GM23248 (cell line): ENCODE data around the gene TMEM82. TPM values are rescaled to one million over a fixed set of nuclear protein-coding genes. Genes with fewer than 3 reads are reported as not detected.

Experiments
- DNase-seq: peaks from one replicate; pipeline ENCODE4 v3.0.0-alpha.2; 2015
- H2AFZ ChIP-seq: fragments of 200-600 bp; sonication (generic); 2 replicates; pipeline ENCODE4 v1.6.1; 2016; ENCODE audit warnings: antibody characterized with exemption
- H3F3A ChIP-seq: fragments of 200-600 bp; sonication (generic); 2 replicates; pipeline ENCODE4 v1.6.1; 2016; ENCODE audit warnings: mild to moderate bottlenecking, antibody characterized with exemption, mixed run types; ENCODE audit not compliant: insufficient read depth
- H3K27ac ChIP-seq: fragments of 200-600 bp; sonication (generic); 2 replicates; pipeline ENCODE4 v1.5.1; 2016; ENCODE audit warnings: mild to moderate bottlenecking
- H3K27me3 ChIP-seq: fragments of 200-600 bp; sonication (generic); replicated peaks from 2 replicates; pipeline ENCODE4 v1.6.1; 2016; ENCODE audit warnings: mild to moderate bottlenecking; ENCODE audit not compliant: insufficient read depth
- H3K36me3 ChIP-seq: fragments of 200-600 bp; sonication (generic); 2 replicates; pipeline ENCODE4 v1.6.1; 2016; ENCODE audit warnings: low read depth, mild to moderate bottlenecking
- H3K4me1 ChIP-seq: fragments of 200-600 bp; sonication (generic); 2 replicates; pipeline ENCODE4 v1.6.1; 2016; ENCODE audit warnings: mild to moderate bottlenecking; ENCODE audit not compliant: insufficient read depth
- H3K4me2 ChIP-seq: fragments of 200-600 bp; sonication (generic); one replicate; pipeline ENCODE4 v1.6.1; 2016; ENCODE audit warnings: mild to moderate bottlenecking; ENCODE audit not compliant: unreplicated experiment
- H3K4me3 ChIP-seq: fragments of 200-600 bp; sonication (generic); 2 replicates; pipeline ENCODE4 v1.5.1; 2016; ENCODE audit warnings: mild to moderate bottlenecking
- H3K79me2 ChIP-seq: fragments of 200-600 bp; sonication (generic); 2 replicates; pipeline ENCODE4 v1.6.1; 2016; ENCODE audit warnings: mild to moderate bottlenecking; ENCODE audit not compliant: insufficient read depth
- H3K9ac ChIP-seq: fragments of 200-600 bp; sonication (generic); 2 replicates; pipeline ENCODE4 v1.6.1; 2016; ENCODE audit warnings: mild to moderate bottlenecking
- H3K9me2 ChIP-seq: fragments of 200-600 bp; sonication (generic); 2 replicates; pipeline ENCODE4 v1.6.1; 2016; ENCODE audit warnings: mixed run types, mild to moderate bottlenecking, moderate library complexity; ENCODE audit not compliant: insufficient read depth
- H3K9me3 ChIP-seq: fragments of 200-600 bp; sonication (generic); one replicate; pipeline ENCODE4 v1.6.1; 2017; ENCODE audit warnings: low read depth
- H4K20me1 ChIP-seq: fragments of 200-600 bp; sonication (generic); 2 replicates; pipeline ENCODE4 v1.6.0; 2016; ENCODE audit not compliant: insufficient read depth
- EZH2 ChIP-seq: fragments of 200-600 bp; sonication (generic); IDR thresholded peaks from 2 replicates; pipeline ENCODE4 v1.6.1; 2018; ENCODE audit warnings: antibody characterized with exemption, mild to moderate bottlenecking; ENCODE audit not compliant: insufficient read depth, poor library complexity, severe bottlenecking
- EZH2phosphoT487 ChIP-seq: fragments of 200-600 bp; sonication (generic); IDR thresholded peaks from 2 replicates; pipeline ENCODE4 v1.6.1; 2018; ENCODE audit warnings: antibody characterized with exemption, moderate library complexity, mild to moderate bottlenecking, low read depth; ENCODE audit not compliant: insufficient read depth
- WGBS, 2 experiments: methylation state at CpG; one replicate each; pipeline ENCODE4 v1.1.6; 2015 to 2017; ENCODE audit warnings: low lambda C conversion rate in 2 of 2, low coverage in 1 of 2; ENCODE audit errors: missing lambda C conversion rate in 2 of 2; 5-methylcytosine and 5-hydroxymethylcytosine counted together
- in situ Hi-C: fragments of 300-500 bp; cut with MboI; formaldehyde crosslinking; loops from 2 replicates; pipeline ENCODE4 v1.15.0; 2020
- polyA plus RNA-seq: library from polyadenylated mRNA; unstranded; fragments of >200 nt; fragmentation: Nextera tagmentation; extraction: Ambion mirVana; gene quantifications from 2 replicates; pipeline ENCODE4 v1.2.1, GENCODE V29; 2016
- total RNA-seq: library from RNA; depleted of rRNA; stranded (reverse); fragments of >200 nt; shearing (Covaris generic); gene quantifications from 2 replicates; pipeline ENCODE4 v1.2.3, GENCODE V29; 2014

TMEM82 gene
- total and polyA plus RNA-seq, 2 experiments from 2014 or later, result not detected

- 0 out of 2 replicates have a peak overlapping the region, but pooled peaks have one; percentile 2 for H2AFZ ChIP-seq
- DNase-seq, result peak; percentile 49
- H3K27ac ChIP-seq, result peak overlapping the region; percentile 96
- H3K4me1 ChIP-seq, result peaks cover 32% of the 10 kb centered on the region
- H3K4me2 ChIP-seq, result peak overlapping the region; percentile 50
- peak overlapping the region; percentile 39; the same call in 1 of the 2 replicates for H3K4me3 ChIP-seq
- H3K79me2 ChIP-seq, result peaks cover 90% of the 10 kb centered on the region
- H3K9me3 ChIP-seq, result no peaks in the 10 kb centered on the region
- TF ChIP-seq EZH2phosphoT487, result no peak
- no peak for TF ChIP-seq EZH2
- H4K20me1 ChIP-seq, result 0 out of 2 replicates have a peak, but pooled peaks cover 6% of the 10 kb centered on the region
- peak overlapping the region; percentile 81 for H3K9ac ChIP-seq
- no peaks in the 10 kb centered on the region for H3K9me2 ChIP-seq
- 47 to 53% methylated on average over 17 of the region's 17 CpGs for WGBS, 2 experiments
- H3K36me3 ChIP-seq, result no peaks in the 10 kb centered on the region
- H3F3A ChIP-seq, result peaks cover 26% of the 10 kb centered on the region
- in situ Hi-C loops, result no loop called here
- no peaks in the 10 kb centered on the region for H3K27me3 ChIP-seq
These were observed 37.6 kb upstream of the TMEM82 start for GRCh38 chr1:15704526-15705183.

- Histone ChIP-seq H3K4me3 (no peak overlapping the region), H3K36me3 (no peaks in the 10 kb centered on the region), H3K9ac (peak overlapping the region; percentile 81), H4K20me1 (0 out of 2 replicates have a peak, but pooled peaks cover 6% of the 10 kb centered on the region), H3K4me1 (peaks cover 32% of the 10 kb centered on the region), H3K9me3 (no peaks in the 10 kb centered on the region), H3K79me2 (peaks cover 90% of the 10 kb centered on the region), H3K27me3 (no peaks in the 10 kb centered on the region), H3K4me2 (no peak overlapping the region), H3K27ac (peak overlapping the region; percentile 96), H3F3A (peaks cover 26% of the 10 kb centered on the region), H2AFZ (no peak overlapping the region), H3K9me2 (no peaks in the 10 kb centered on the region)
- no peak for TF ChIP-seq EZH2
- TF ChIP-seq EZH2phosphoT487, result no peak
- DNase-seq, result no peak
- WGBS, 2 experiments, result 91 to 93% methylated on average over 11 of the region's 11 CpGs
- in situ Hi-C loops, result no loop called here
These were observed 37.1 kb upstream of the TMEM82 start for GRCh38 chr1:15705184-15705566.

GRCh38 chr1:15706751-15707150 lies 35.5 kb upstream of the TMEM82 start:
- Histone ChIP-seq H3K9ac (no peak overlapping the region), H3K4me3 (no peak overlapping the region), H2AFZ (no peak overlapping the region), H3K9me3 (no peaks in the 10 kb centered on the region), H3K9me2 (no peaks in the 10 kb centered on the region), H3K36me3 (no peaks in the 10 kb centered on the region), H3F3A (peaks cover 26% of the 10 kb centered on the region), H3K79me2 (peaks cover 90% of the 10 kb centered on the region), H3K27me3 (no peaks in the 10 kb centered on the region), H3K27ac (no peak overlapping the region), H3K4me1 (peaks cover 26% of the 10 kb centered on the region), H3K4me2 (no peak overlapping the region), H4K20me1 (0 out of 2 replicates have a peak, but pooled peaks cover 6% of the 10 kb centered on the region)
- in situ Hi-C loops, result no loop called here
- no peak for TF ChIP-seq EZH2phosphoT487
- TF ChIP-seq EZH2, result no peak
- 79 to 82% methylated on average over 7 of the region's 7 CpGs for WGBS, 2 experiments
- DNase-seq, result no peak

GRCh38 chr1:15707239-15707925 lies 34.9 kb upstream of the TMEM82 start:
- Histone ChIP-seq H3K9ac (no peak overlapping the region), H3F3A (peaks cover 22% of the 10 kb centered on the region), H3K4me1 (peaks cover 26% of the 10 kb centered on the region), H3K4me3 (no peak overlapping the region), H3K9me3 (no peaks in the 10 kb centered on the region), H3K36me3 (no peaks in the 10 kb centered on the region), H3K27ac (no peak overlapping the region), H3K9me2 (no peaks in the 10 kb centered on the region), H4K20me1 (0 out of 2 replicates have a peak, but pooled peaks cover 6% of the 10 kb centered on the region), H2AFZ (no peak overlapping the region), H3K79me2 (peaks cover 90% of the 10 kb centered on the region), H3K27me3 (no peaks in the 10 kb centered on the region), H3K4me2 (no peak overlapping the region)
- TF ChIP-seq EZH2phosphoT487 (no peak), EZH2 (no peak)
- DNase-seq, result no peak
- in situ Hi-C loops, result no loop called here
- whole genome bisulfite sequencing, 2 experiments, result 52 to 53% methylated on average over 8 of the region's 8 CpGs
